Astrocyte (in vitro differentiated cells and primary cell): ENCODE data around the gene PCDHGB3. TPM values are rescaled to one million over a fixed set of nuclear protein-coding genes. Genes with fewer than 3 reads are reported as not detected.

Experiments
- DNase-seq: peaks from one replicate; pipeline ENCODE4 v3.0.0-alpha.2; 2010; ENCODE audit warnings: low read depth
- FAIRE-seq: peaks from 2 replicates; lab custom pipeline; 2011; peaks lifted over from hg19 to GRCh38; lab: Jason Lieb, UNC
- H2AFZ ChIP-seq: 2 replicates; pipeline ENCODE4 v1.6.0; 2012; ENCODE audit warnings: low read depth, low read length, inconsistent platforms
- H3K27ac ChIP-seq: 2 replicates; pipeline ENCODE4 v1.5.1; 2011; ENCODE audit warnings: low read depth, low read length, inconsistent platforms
- H3K27me3 ChIP-seq: 2 replicates; pipeline ENCODE4 v1.6.0; 2011; ENCODE audit warnings: low read length, inconsistent platforms; ENCODE audit not compliant: insufficient read depth
- H3K36me3 ChIP-seq: 2 replicates; pipeline ENCODE4 v1.5.1; 2011; ENCODE audit warnings: low read length, inconsistent platforms; ENCODE audit not compliant: insufficient read depth
- H3K4me1 ChIP-seq: 2 replicates; pipeline ENCODE4 v1.5.1; 2011; ENCODE audit warnings: low read length, inconsistent platforms; ENCODE audit not compliant: insufficient read depth
- H3K4me2 ChIP-seq: 2 replicates; pipeline ENCODE4 v1.6.0; 2012; ENCODE audit warnings: low read length, inconsistent platforms
- H3K4me3 ChIP-seq: 2 replicates; pipeline ENCODE4 v1.5.1; 2011; ENCODE audit warnings: low read depth, mild to moderate bottlenecking, low read length, inconsistent platforms; ENCODE audit not compliant: insufficient read depth
- H3K79me2 ChIP-seq: 2 replicates; pipeline ENCODE4 v1.6.0; 2012; ENCODE audit warnings: mild to moderate bottlenecking, low read length, inconsistent platforms; ENCODE audit not compliant: insufficient read depth
- H3K9ac ChIP-seq: 2 replicates; pipeline ENCODE4 v1.6.0; 2012; ENCODE audit warnings: mild to moderate bottlenecking, low read length, inconsistent platforms
- H3K9me3 ChIP-seq: 2 replicates; pipeline ENCODE4 v1.5.1; 2012; ENCODE audit warnings: low read depth, mild to moderate bottlenecking, low read length, inconsistent platforms; ENCODE audit not compliant: insufficient read depth
- H4K20me1 ChIP-seq: 2 replicates; pipeline ENCODE4 v1.6.0; 2012; ENCODE audit warnings: low read length, inconsistent platforms; ENCODE audit not compliant: insufficient read depth
- H3K27ac Mint-ChIP-seq: one replicate; pipeline ENCODE4 v1.8.0; 2021; ENCODE audit warnings: mild to moderate bottlenecking, mixed read lengths; ENCODE audit not compliant: unreplicated experiment
- H3K27me3 Mint-ChIP-seq: one replicate; pipeline ENCODE4 v1.8.0; 2021; ENCODE audit warnings: low read depth, mixed read lengths; ENCODE audit not compliant: unreplicated experiment
- H3K36me3 Mint-ChIP-seq: one replicate; pipeline ENCODE4 v1.8.0; 2021; ENCODE audit warnings: low read depth, mixed read lengths; ENCODE audit not compliant: unreplicated experiment
- H3K4me1 Mint-ChIP-seq: one replicate; pipeline ENCODE4 v1.8.0; 2021; ENCODE audit warnings: low read depth, mixed read lengths; ENCODE audit not compliant: unreplicated experiment
- H3K4me3 Mint-ChIP-seq: one replicate; pipeline ENCODE4 v1.8.0; 2021; ENCODE audit warnings: mild to moderate bottlenecking, moderate library complexity, mixed read lengths; ENCODE audit not compliant: unreplicated experiment
- H3K9me3 Mint-ChIP-seq: one replicate; pipeline ENCODE4 v1.8.0; 2021; ENCODE audit warnings: mild to moderate bottlenecking, mixed read lengths; ENCODE audit not compliant: unreplicated experiment
- EZH2 ChIP-seq: IDR thresholded peaks from 2 replicates; pipeline ENCODE4 v1.6.1; 2012; ENCODE audit warnings: mild to moderate bottlenecking, low read length, inconsistent platforms; ENCODE audit not compliant: insufficient read depth
- total RNA-seq: library from RNA; stranded (reverse); gene quantifications from 2 replicates; pipeline ENCODE4 v1.2.1, GENCODE V29; 2021
- TF ChIP-seq, protein P1 (sequence below): IDR thresholded peaks from 2 replicates; pipeline ENCODE4 v1.5.1; 2011; ENCODE audit warnings: low read depth, mild to moderate bottlenecking, inconsistent platforms, low read length, moderate library complexity; ENCODE audit not compliant: insufficient read depth

The PCDHGB3 gene
- total RNA-seq, 1 donor from 2014 or later: 0.14 TPM

DNA sequence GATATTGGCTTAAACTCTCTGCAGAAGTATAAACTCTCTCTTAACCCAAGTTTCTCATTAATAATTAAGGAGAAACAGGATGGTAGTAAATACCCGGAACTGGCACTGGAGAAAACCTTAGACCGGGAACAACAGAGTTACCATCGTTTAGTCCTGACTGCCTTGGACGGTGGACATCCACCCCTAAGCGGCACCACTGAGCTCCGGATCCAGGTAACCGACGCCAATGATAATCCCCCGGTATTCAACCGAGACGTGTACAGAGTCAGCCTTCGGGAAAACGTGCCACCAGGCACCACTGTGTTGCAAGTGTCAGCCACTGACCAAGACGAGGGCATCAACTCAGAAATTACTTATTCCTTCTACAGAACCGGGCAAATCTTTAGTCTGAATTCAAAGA lies 28.6 kb downstream of the PCDHGB3 start:
- no peak for FAIRE-seq

DNA sequence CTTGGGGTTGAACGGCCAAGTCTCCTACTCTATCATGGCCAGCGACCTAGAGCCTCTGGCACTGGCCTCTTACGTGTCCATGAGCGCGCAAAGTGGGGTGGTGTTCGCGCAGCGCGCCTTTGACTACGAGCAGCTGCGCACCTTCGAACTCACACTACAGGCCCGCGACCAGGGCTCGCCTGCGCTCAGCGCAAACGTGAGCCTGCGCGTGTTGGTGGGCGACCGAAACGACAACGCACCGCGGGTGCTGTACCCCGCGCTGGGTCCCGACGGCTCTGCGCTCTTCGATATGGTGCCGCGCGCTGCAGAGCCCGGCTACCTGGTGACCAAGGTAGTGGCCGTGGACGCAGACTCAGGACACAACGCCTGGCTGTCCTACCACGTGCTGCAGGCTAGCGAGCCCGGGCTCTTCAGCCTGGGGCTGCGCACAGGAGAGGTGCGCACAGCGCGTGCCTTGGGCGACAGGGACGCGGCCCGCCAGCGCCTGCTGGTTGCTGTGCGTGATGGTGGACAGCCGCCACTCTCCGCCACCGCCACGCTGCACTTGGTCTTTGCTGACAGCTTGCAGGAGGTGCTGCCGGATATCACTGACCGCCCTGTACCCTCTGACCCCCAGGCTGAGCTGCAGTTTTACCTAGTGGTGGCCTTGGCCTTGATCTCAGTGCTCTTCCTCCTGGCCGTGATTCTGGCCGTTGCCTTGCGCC lies 29.7 kb downstream of the PCDHGB3 start:
- Histone ChIP-seq H3K36me3 (no peaks in the 10 kb centered on the region), H3K4me1 (no peaks in the 10 kb centered on the region), H3K4me2 (peak overlapping the region; percentile 31), H3K9ac (no peak overlapping the region), H3K27ac (no peak overlapping the region), H2AFZ (no peak overlapping the region), H3K27me3 (no peaks in the 10 kb centered on the region), H3K4me3 (no peak overlapping the region), H4K20me1 (no peaks in the 10 kb centered on the region), H3K79me2 (peaks cover 5% of the 10 kb centered on the region), H3K9me3 (peaks cover 44% of the 10 kb centered on the region)
- Mint-ChIP-seq H3K27me3 (no peaks in the 10 kb centered on the region), H3K9me3 (peaks cover 20% of the 10 kb centered on the region), H3K27ac (no peak overlapping the region), H3K4me1 (no peaks in the 10 kb centered on the region), H3K4me3 (no peak overlapping the region), H3K36me3 (peaks cover 20% of the 10 kb centered on the region)
- DNase-seq: no peak
- no peak for TF ChIP-seq EZH2
- TF ChIP-seq, protein P1, sequence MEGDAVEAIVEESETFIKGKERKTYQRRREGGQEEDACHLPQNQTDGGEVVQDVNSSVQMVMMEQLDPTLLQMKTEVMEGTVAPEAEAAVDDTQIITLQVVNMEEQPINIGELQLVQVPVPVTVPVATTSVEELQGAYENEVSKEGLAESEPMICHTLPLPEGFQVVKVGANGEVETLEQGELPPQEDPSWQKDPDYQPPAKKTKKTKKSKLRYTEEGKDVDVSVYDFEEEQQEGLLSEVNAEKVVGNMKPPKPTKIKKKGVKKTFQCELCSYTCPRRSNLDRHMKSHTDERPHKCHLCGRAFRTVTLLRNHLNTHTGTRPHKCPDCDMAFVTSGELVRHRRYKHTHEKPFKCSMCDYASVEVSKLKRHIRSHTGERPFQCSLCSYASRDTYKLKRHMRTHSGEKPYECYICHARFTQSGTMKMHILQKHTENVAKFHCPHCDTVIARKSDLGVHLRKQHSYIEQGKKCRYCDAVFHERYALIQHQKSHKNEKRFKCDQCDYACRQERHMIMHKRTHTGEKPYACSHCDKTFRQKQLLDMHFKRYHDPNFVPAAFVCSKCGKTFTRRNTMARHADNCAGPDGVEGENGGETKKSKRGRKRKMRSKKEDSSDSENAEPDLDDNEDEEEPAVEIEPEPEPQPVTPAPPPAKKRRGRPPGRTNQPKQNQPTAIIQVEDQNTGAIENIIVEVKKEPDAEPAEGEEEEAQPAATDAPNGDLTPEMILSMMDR: no peak
- FAIRE-seq: no peak

More for the DNA sequence above, 28.6 kb downstream of the PCDHGB3 start:
- no peaks in the 10 kb centered on the region for H3K27me3 Mint-ChIP-seq
- no peaks in the 10 kb centered on the region for H3K4me1 Mint-ChIP-seq
- peak overlapping the region; percentile 48 for H3K4me2 ChIP-seq
- no peak overlapping the region for H3K4me3 ChIP-seq
- H2AFZ ChIP-seq: no peak overlapping the region
- H3K27ac ChIP-seq: no peak overlapping the region
- H3K9me3 Mint-ChIP-seq: peaks cover 28% of the 10 kb centered on the region
- H3K36me3 ChIP-seq: no peaks in the 10 kb centered on the region
- H3K36me3 Mint-ChIP-seq: peaks cover 26% of the 10 kb centered on the region
- H3K4me1 ChIP-seq: no peaks in the 10 kb centered on the region
- no peaks in the 10 kb centered on the region for H4K20me1 ChIP-seq
- no peak for DNase-seq
- H3K9ac ChIP-seq: no peak overlapping the region
- TF ChIP-seq EZH2: no peak
- TF ChIP-seq, protein P1: no peak
- H3K4me3 Mint-ChIP-seq: no peak overlapping the region
- H3K79me2 ChIP-seq: no peaks in the 10 kb centered on the region
- H3K27me3 ChIP-seq: no peaks in the 10 kb centered on the region
- H3K9me3 ChIP-seq: peaks cover 42% of the 10 kb centered on the region
- H3K27ac Mint-ChIP-seq: no peak overlapping the region
